ENCODE results near the gene ATP6V1A. TPM values are rescaled to one million over a fixed set of nuclear protein-coding genes. Genes with fewer than 3 reads are reported as not detected.

Gene ATP6V1A
- total and polyA plus RNA-seq, 4 donors: 23.1 to 99.6 (median 50.4) TPM

DNA sequence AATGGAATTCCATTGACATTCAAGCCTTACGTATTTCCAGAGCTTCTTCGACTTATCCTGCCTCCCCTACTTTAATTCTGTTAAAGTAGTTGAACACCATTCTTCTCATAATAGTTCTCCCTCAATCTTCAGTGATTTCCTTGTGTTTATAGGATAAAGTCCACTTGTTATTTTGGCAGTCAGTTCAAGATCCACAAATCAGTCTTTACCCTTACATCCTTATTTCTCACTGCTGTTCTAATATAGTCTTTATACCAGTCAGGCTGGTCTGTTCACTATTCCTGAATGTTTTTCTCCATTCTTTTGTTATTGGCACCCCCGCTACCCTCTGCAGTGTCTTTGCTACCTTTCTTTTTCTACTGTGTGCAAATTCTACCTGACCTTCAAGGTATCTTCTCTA lies 29.7 kb downstream of the ATP6V1A start:
- no peak for DNase-seq
- Histone ChIP-seq H3K9me3 (ENCODE audit: control insufficient read depth in 4 of 4, insufficient read depth in 3 of 4, low read length in 3 of 4) (no peaks in the 10 kb centered on the region), H3K4me1 (ENCODE audit: control insufficient read depth in 5 of 5, insufficient read depth in 5 of 5, low read length in 5 of 5) (peaks cover 0 to 5% (median 0%) of the 10 kb centered on the region in 5 donors), H3K4me3 (no peak overlapping the region), H3K9ac (ENCODE audit: insufficient read depth in 1 of 2, low read length in 2 of 2) (no peak overlapping the region), H3K27me3 (ENCODE audit: control insufficient read depth in 3 of 3, insufficient read depth in 3 of 3, low read length in 2 of 3) (no peaks in the 10 kb centered on the region), H3K27ac (ENCODE audit: low read depth in 1 of 2, low read length in 1 of 2) (no peak overlapping the region), H3K36me3 (ENCODE audit: control insufficient read depth in 4 of 4, insufficient read depth in 4 of 4, low read length in 4 of 4) (no peaks in the 10 kb centered on the region)
- WGBS, 2 donors: 89 to 91% methylated on average over 3 of the region's 3 CpGs
- no peak for TF ChIP-seq CTCF (IDR thresholded peaks at IDR 0.05; ENCODE audit: control extremely low read depth, extremely low read depth)
- ATAC-seq (ENCODE audit: insufficient read depth, low FRiP score): no peak

GRCh38 chr3:113783463-113783862 lies 36.6 kb downstream of the ATP6V1A start:
- DNase-seq: peak in 2 of 3 donors; percentile 12 to 32
- Histone ChIP-seq H3K4me3 (no peak overlapping the region), H3K9me3 (ENCODE audit: control insufficient read depth in 4 of 4, insufficient read depth in 3 of 4, low read length in 3 of 4) (no peaks in the 10 kb centered on the region), H3K4me1 (ENCODE audit: control insufficient read depth in 5 of 5, insufficient read depth in 5 of 5, low read length in 5 of 5) (peaks cover 0 to 3% (median 0%) of the 10 kb centered on the region in 5 donors), H3K9ac (ENCODE audit: insufficient read depth in 1 of 2, low read length in 2 of 2) (no peak overlapping the region), H3K27ac (ENCODE audit: low read depth in 1 of 2, low read length in 1 of 2) (no peak overlapping the region), H3K36me3 (ENCODE audit: control insufficient read depth in 4 of 4, insufficient read depth in 4 of 4, low read length in 4 of 4) (peaks cover 6 to 10% (median 9%) of the 10 kb centered on the region in 4 donors), H3K27me3 (ENCODE audit: control insufficient read depth in 3 of 3, insufficient read depth in 3 of 3, low read length in 2 of 3) (no peaks in the 10 kb centered on the region)
- TF ChIP-seq CTCF (IDR thresholded peaks at IDR 0.05; ENCODE audit: control extremely low read depth, extremely low read depth): no peak
- ATAC-seq (ENCODE audit: insufficient read depth, low FRiP score): no peak

GRCh38 chr3:113783980-113784379 lies 37.1 kb downstream of the ATP6V1A start:
- Histone ChIP-seq H3K27me3 (ENCODE audit: control insufficient read depth in 3 of 3, insufficient read depth in 3 of 3, low read length in 2 of 3) (no peaks in the 10 kb centered on the region), H3K36me3 (ENCODE audit: control insufficient read depth in 4 of 4, insufficient read depth in 4 of 4, low read length in 4 of 4) (peaks cover 6 to 14% (median 11%) of the 10 kb centered on the region in 4 donors), H3K4me1 (ENCODE audit: control insufficient read depth in 5 of 5, insufficient read depth in 5 of 5, low read length in 5 of 5) (peaks cover 0 to 3% (median 0%) of the 10 kb centered on the region in 5 donors), H3K27ac (ENCODE audit: low read depth in 1 of 2, low read length in 1 of 2) (peak overlapping the region in 1 of 2 donors; percentile 76), H3K9ac (ENCODE audit: insufficient read depth in 1 of 2, low read length in 2 of 2) (no peak overlapping the region), H3K9me3 (ENCODE audit: control insufficient read depth in 4 of 4, insufficient read depth in 3 of 4, low read length in 3 of 4) (no peaks in the 10 kb centered on the region), H3K4me3 (no peak overlapping the region)
- TF ChIP-seq CTCF (IDR thresholded peaks at IDR 0.05; ENCODE audit: control extremely low read depth, extremely low read depth): no peak
- DNase-seq (peak in 1 of 3 donors; percentile 4), ATAC-seq (ENCODE audit: insufficient read depth, low FRiP score) (no peak)
- WGBS, 2 donors: 31 to 47% methylated on average over 4 of the region's 4 CpGs

- H3K27me3 ChIP-seq (ENCODE audit: control insufficient read depth in 3 of 3, insufficient read depth in 3 of 3, low read length in 2 of 3): no peaks in the 10 kb centered on the region
- H3K27ac ChIP-seq (ENCODE audit: low read depth in 1 of 2, low read length in 1 of 2): no peak overlapping the region
- no peaks in the 10 kb centered on the region for H3K9me3 ChIP-seq (ENCODE audit: control insufficient read depth in 4 of 4, insufficient read depth in 3 of 4, low read length in 3 of 4)
- H3K4me3 ChIP-seq: no peak overlapping the region
- no peak overlapping the region for H3K9ac ChIP-seq (ENCODE audit: insufficient read depth in 1 of 2, low read length in 2 of 2)
- TF ChIP-seq CTCF (IDR thresholded peaks at IDR 0.05; ENCODE audit: control extremely low read depth, extremely low read depth): no peak
- no peak for DNase-seq
- H3K36me3 ChIP-seq (ENCODE audit: control insufficient read depth in 4 of 4, insufficient read depth in 4 of 4, low read length in 4 of 4): peaks cover 15 to 25% (median 18%) of the 10 kb centered on the region in 4 donors
- no peaks in the 10 kb centered on the region for H3K4me1 ChIP-seq (ENCODE audit: control insufficient read depth in 5 of 5, insufficient read depth in 5 of 5, low read length in 5 of 5)
- ATAC-seq (ENCODE audit: insufficient read depth, low FRiP score): no peak
Observed at GRCh38 chr3:113791381-113791780, 44.5 kb downstream of the ATP6V1A start.

Measured in lung (tissue), 12 donors.